Germinal center (tissue), 1 donor: ENCODE measurements around the gene CTLA4.
A peak's percentile ranks its signal among the peaks of the same experiment; 100 is the strongest.

Experiments used
- DNase-seq: peaks from one replicate; pipeline ENCODE4 v3.0.0; 2012; ENCODE audit warnings: mixed read lengths, low spot score

The CTLA4 gene

DNA sequence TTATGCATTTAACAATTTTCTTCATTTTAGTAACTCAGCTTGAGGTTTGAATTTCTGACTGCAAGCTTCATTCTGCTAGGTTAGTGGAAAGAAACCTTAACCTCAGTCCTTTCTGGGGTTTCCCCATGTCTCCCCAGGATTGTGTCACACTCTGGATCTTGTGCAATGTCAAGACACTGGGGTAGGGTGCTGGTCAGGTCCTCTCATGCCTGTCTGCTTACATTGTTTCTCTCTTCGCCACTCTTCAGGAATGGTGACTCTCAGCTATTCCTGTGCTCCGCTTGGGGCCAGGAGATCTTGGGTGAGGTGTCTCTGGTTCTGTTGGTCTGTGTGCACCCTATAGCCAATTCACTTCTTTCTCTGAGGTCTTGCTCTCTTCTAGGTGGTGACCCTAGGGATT lies 23.9 kb downstream of the CTLA4 start:
- no peak for DNase-seq

DNA sequence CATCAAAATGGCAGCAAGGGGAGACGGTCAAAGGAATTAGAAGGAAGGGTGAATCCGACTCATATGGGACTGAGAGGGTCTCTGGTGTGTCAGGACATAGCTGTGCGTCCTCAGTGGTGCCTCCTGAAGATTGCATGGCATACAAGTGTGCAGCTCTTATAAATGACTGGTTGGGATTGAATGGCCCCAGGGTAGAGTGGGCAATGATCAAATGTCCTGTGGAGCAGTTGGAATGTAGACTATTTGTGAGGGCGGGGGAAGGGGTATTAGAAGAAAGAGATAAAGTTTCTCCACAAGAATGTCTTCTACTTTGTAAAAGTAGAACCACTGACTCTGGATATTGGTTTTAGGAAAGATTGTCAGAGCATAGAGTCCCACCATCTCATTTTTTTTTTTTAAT lies 24.6 kb downstream of the CTLA4 start:
- DNase-seq, result no peak

DNA sequence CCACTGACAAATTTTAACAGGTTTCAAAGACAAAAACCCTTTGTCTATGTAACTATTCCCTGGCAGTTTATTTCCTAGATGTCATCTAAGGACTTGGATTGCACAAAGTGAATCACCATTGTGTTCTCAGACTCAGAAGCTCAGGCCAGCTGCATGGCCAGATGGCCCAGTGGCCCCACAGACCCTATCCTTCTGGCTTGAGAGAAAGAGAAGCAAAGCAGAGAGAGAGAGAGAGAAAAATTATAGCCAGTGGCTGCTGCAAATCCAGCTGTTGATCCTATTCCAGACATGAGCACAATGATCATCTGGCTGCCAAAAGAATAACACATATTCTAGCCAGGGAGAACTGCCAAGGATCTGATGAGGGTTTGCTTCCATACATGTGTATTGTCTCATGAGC lies 25.8 kb downstream of the CTLA4 start:
- no peak for DNase-seq

DNA sequence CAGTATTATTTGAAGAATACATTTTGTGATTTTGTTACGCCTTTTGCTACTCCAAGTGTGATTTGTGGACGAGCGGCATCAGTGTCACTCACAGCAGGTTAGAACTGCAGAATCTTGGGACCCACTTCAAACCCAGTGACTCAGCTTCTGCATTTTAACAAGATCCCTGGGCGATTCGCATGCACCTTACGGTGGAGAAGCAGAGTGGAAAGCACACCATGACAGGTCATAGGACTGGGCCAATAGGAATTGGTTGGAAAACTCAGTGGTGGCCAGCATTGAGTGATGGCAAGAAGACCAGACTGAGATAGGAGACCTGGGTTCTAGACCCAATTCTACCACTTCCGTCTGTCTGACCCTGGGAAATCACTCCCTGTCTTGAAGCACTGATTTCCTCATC lies 26.3 kb downstream of the CTLA4 start:
- DNase-seq, result no peak

DNA sequence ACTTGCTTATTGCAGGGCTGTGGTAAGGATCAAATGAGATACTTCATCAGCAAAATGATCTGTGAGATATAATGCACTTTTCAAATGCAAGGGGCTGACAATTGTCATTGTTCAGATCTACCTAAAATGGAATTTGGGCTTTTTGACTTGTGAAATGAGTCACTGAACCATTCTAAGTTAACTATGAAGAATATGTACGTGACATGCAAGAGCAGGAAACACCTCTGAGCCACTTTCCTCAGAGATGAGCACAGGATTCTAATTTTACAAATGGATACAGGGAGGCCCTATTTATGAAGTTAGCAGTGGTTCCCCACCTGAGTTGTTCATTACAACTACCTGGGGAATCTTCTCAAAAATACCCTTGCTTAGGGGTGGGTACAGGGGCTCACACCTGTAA lies 26.7 kb downstream of the CTLA4 start:
- no peak for DNase-seq

DNA sequence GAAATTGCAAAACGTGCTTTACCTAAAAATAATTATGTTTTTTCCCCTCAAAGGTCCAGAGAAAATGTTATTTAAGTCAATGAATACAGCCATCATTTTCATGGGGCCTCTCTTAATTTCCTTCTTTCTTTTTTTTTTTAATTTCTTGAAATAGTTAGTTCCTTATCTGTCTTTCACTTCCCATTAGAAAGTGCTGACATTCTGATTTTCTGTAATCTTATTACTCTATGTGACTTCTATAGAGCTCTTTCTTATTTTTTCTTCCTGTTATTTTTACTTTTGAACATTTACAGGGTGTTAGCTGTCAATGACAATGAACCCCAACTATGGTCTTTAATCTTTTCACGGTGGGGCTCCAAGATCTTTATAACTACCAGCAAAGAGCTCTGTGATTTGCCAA lies 30.0 kb downstream of the CTLA4 start:
- peak; percentile 11 for DNase-seq

DNA sequence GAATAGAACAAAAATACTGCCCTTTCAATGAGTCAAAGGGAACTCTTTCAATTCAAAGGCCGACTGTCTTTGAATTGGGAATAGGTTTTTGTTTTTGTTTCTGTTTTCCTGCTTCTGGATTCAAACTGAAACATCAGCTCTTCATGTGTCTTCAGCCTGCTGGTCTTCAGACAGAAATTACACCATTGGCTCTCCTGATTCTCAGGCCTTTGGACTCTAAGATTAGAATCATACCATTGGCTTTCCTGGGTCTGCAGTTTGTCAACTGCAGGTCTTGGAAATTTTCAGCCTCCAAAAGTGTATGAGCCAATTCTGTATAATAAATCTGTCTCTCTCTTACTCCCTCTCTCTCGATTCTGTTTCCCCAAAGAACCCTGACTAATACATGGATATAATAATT lies 31.1 kb downstream of the CTLA4 start:
- no peak for DNase-seq

DNA sequence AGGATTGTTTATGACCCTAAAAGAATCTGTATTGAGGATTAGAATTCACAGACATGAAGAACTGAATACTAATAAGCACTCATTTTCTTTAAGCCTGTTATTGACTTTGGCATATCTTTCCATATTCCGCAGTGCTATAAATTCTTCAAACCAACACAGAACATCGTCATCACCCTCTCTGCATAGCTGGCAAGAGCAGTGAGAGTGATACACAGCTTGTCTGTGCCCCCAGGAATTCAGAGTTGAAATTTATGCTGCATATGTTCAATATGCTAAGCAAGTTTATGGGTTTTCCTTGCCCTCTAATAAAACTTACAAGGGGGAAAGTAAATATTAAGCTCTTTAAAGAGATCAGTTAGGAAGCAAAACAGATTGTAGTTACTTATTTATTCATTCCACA lies 32.7 kb downstream of the CTLA4 start:
- no peak for DNase-seq

DNA sequence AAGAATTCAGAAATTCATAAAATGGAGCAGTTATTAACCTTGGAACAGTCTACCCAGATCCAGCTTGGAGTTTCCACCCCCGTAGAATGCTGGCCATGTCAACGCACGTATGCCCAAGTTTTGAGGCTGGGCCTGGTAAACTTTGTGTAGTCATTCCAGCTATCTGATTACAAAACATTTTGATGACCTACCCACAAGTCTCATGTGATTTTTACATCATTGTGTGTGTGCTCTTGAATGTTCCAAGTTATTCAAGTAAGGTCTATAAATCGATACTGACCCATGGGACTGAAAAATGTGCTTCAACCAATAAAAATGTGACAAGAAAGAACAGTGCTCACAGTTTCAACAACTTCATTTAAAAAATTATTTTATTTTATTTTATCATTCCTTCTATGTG lies 36.5 kb downstream of the CTLA4 start:
- no peak for DNase-seq

DNA sequence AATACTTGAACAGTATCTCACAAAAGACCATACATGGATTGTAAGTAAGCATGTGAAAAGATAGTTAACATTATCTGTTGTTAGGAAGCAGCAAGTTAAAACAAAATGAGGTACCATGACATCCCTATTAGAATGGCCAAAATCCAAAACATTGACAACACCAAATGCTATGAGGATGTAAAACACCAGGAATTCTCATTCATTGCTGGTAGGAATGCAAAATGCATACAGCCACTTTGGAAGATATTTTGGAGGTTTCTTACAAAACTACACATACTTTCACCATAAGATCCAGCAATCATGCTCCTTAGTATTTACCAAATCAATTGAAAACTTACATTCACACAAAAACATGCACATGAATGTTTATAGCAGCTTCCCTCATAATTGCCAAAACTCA lies 38.1 kb downstream of the CTLA4 start:
- no peak for DNase-seq

DNA sequence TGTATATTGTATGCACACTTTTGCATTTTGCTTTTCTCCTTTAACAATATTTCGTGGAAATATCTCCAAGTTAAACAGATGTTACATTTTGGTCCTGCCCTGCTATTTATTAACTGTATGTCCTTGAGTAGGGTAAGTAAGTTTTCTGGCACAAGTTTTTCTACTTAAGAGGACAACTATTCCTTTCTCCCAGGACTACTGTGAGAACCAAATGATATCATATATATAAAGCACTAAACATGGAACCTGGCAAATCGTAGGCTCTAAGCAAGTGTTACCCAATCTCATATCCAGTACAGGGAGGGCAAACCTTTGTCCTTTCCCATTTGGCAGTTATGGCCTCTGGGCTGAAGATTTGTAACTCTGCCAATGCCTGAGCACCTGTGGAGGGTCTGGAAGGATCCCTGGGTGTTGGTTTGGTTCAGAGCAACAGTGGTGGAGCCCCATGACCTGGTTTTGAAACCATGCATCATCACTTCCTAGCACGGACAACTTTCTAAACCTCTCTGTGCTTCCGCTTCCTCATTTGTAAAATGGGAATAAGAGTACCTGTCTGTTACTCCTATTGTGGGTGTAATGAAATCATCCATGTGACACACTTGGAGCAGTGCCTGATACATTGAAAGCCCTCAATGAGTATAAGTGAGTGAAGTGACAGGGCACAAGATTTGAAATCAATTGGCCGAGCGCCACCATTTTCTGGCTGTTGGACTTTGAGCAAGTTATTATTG lies 40.7 kb downstream of the CTLA4 start:
- DNase-seq, result no peak

DNA sequence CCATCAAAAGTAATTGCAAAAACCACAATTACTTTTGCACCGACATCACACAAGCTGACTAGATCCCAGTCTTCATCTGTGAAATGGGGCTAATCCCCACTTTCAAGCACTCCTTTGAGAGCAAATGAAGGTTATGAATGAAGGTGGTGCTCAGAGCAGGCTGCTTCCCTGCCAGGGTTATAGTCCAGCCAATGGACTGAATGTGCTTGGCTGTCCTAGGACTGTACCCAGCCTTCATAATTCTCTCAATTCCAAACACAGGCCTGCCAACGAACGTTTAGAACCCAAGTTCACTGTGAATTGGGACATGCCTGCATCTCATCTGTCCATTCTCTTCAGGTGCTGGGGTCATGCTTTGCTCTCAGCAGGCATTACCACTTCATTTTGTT lies 41.2 kb downstream of the CTLA4 start:
- no peak for DNase-seq

DNA sequence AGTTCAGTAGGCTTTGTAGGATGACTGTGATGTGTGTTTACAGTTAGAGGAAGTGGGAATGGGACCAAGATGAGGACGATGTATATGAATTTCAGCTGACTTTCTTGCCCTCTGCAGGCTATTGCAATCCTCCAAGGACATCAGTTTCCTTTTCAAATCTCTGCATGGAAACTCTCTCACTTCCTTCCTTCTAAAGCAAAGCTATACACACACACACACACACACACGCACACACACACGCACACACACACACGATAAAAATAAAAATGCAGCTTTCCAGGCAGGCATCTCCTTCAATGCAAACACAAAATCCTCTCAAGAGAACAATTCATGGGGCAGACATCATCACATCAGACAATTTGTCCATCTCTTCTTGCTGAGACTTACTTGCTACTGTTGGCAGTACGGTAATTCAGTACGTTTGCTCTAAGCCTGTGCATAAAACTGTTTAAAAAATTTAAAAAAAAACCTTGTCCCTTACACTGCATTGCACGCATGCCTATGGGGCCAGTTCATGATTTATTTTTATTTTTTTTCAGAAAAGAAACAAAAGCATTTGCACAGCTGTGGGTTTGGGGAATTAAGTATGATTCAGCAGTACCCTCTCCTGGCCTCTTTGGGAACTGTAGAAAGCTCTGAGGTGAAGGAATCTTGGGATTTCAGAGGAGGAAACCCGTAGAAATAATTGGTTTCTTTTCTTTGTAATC lies 41.8 kb downstream of the CTLA4 start:
- no peak for DNase-seq

DNA sequence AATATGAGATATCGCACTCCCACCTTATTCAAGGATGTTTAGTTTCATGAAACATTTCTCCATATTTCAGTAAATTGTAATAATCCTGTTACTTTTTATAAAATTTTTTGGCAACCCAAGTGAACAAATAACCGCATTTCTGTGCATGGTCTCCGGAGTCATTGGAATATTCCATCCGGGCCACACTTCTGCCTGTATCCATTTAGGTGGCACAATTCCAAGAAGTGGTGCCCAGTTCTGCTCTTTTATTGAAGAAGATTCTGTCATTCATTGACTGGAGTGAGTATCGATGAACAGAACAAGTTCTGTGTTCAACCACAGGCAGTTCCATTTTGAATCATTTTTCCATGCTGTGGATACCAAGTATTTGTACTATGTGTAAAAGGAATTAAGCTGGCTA lies 42.4 kb downstream of the CTLA4 start:
- no peak for DNase-seq

DNA sequence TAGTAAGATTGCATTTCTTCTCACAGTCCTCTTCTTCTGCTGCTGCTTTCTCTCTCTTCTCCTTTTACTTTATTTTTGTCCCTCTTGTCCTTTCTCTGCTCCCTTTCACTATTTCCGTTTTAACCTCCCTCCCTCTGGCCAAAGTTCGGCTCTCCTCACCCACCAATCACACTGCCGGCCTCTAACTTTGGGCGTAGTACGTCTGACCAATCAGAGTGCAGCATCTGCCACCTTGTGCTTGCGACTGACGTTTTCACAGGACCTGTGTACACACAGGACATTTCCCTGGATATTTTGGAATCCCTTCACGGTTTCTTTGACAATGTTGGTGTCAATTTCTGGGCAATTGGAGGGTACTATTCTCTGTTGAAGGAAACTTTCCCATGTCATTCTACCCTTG lies 46.4 kb downstream of the CTLA4 start:
- no peak for DNase-seq

DNA sequence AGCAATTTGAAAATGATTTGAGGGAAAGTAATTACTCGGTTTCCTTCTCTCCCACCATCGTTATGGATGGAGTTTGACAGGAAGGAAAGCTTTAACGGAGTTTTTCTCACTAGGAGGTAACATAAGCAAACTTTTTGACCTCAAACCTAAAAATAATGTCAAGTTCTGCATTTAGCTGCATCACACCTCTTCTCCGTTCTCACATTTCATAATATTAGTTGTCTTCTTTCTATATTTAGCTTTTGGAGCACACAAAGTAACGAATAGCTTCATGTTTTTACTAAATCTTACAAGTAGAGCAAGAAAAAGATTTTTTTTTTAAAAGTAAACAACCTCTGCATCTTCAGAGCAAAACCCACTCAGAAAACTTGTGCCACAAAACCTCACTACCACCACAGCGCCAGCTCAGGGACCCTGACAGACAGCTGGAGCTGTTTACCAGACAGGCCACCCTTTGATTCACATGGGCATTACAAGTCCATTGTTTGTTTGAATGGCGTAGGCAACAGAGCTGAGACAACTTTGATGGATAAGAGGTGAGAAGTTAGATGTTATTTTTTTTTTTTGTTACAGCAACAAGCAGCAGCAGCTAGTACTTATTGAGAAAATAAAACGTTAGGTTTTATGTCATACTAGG lies 47.1 kb downstream of the CTLA4 start:
- no peak for DNase-seq

DNA sequence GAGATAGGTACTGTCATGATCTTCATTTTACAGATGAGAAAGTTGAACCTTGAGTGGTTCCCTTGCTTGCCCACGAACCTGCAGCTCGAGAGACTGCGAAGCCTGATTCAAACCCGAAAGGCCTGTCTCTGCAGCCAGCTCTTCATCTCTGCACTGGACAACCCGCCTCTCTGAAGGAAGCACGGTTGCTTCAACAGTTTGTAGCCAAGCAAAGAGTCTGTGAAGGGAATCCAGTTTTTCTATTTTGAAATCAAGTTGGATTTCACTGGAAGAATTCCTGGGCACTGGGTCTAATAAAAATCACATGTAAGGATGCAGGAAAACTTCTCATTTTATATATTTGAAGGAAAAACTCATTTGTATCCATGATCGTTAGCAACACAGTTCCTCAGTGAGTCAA lies 47.7 kb downstream of the CTLA4 start:
- no peak for DNase-seq

DNA sequence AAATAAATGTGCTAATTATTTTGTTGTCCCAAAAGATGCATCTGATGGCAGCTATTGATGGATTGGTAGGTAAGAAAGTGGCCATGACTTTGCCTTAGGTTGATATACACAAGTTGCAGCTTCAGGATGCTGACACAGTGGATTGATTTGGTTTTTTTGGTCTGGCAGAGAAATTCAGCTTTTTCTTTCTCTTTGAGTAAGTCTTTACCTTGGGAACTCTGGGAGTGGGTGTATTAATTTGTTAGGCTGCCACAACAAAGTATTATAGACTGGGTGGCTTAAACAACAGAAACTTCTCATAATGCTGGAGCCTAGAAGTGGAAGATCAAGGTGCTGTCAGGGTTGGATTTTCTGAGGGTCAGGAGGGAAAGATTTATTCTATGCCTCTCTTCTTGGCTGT lies 49.2 kb downstream of the CTLA4 start:
- DNase-seq, result no peak

DNA sequence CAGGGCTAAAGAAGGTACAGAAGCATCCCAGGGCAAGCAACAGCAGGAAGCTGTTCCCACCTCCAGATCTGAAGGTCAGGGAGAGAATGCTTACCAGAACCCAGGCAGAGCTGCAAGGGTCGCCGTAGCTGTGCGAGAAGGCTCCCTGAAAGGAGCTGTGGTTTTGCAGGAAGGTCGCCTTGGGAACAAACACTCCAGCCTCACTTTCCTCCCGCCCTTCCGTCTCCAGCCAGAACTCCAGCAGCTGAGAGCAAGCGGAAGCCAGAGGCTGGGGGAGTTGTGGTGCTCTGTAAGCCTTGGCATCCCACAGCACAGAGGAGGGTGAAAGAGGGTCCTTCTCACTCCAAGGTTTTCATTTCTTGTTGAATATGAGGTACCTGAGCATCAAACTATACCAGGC lies 50.7 kb downstream of the CTLA4 start:
- no peak for DNase-seq

DNA sequence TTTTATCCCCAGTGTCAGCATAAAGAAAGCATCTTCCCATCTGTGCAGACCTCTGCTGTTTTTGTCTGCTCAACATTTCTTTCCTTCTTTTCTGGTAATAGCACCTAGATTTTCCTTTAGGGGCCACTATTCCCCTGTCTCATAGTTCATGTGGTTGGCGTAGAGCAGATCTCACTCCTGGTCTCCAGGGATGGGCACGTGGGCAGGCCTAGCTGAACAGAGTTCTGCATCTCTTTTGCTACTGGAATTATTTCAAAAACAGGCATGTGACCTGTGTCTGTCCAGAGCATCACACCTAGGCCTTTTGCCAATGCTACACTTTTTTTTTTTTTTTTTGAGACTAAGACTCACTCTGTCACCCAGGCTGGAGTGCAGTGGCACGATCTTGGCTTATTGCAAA lies 51.3 kb downstream of the CTLA4 start:
- DNase-seq, result no peak
